ENCODE measurements around the gene GPR37L1.

DNA sequence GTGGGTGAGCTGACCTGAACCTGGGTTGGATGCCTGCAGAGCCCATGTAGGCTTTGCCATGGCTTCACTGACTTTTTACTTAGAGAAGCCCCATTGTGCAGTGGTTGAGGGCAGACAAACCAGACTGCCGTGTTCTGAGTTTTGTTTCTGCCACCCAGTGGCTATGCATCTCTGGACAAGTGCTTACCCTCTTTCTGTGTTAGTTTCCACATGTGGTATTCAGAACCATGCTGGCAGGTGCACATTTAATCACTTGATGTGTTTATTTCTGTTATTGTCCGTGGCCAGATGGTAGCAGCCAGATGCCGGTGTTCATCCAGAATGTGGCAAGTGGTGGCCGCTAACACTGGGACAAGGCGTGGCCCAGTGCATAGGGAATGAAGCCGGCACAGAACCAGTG is 48.0 kb downstream of the GPR37L1 start:
- TF ChIP-seq, protein P1, sequence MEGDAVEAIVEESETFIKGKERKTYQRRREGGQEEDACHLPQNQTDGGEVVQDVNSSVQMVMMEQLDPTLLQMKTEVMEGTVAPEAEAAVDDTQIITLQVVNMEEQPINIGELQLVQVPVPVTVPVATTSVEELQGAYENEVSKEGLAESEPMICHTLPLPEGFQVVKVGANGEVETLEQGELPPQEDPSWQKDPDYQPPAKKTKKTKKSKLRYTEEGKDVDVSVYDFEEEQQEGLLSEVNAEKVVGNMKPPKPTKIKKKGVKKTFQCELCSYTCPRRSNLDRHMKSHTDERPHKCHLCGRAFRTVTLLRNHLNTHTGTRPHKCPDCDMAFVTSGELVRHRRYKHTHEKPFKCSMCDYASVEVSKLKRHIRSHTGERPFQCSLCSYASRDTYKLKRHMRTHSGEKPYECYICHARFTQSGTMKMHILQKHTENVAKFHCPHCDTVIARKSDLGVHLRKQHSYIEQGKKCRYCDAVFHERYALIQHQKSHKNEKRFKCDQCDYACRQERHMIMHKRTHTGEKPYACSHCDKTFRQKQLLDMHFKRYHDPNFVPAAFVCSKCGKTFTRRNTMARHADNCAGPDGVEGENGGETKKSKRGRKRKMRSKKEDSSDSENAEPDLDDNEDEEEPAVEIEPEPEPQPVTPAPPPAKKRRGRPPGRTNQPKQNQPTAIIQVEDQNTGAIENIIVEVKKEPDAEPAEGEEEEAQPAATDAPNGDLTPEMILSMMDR (IDR thresholded peaks at IDR 0.05; ENCODE audit: low read depth, low read length, poor library complexity, severe bottlenecking): peak; percentile 28
- no peak for TF ChIP-seq EZH2phosphoT487 (IDR thresholded peaks at IDR 0.05; ENCODE audit: borderline replicate concordance, low read length)

All from DOHH2 (cell line).